WTC11 (cell line): ENCODE data around the gene TOMM40. TPM values are rescaled to one million over a fixed set of nuclear protein-coding genes. Genes with fewer than 3 reads are reported as not detected.

Experiments used
- ATAC-seq: fragments of 200-7000 bp; cut with Tn5 transposase; 2 replicates; pipeline ENCODE4 v1.10.0; 2021; ENCODE audit warnings: mild to moderate bottlenecking, moderate library complexity
- CTCF ChIA-PET: fragments of 300-600 bp; sonication (Branson Sonifier 250); formaldehyde crosslinking; loops from one replicate; lab custom pipeline; 2021; ENCODE audit warnings: antibody characterized with exemption; lab: Charles Lee
- POLR2A ChIA-PET: fragments of 350-600 bp; sonication (Branson Sonifier 250); formaldehyde crosslinking; loops from one replicate; lab custom pipeline; 2021; ENCODE audit warnings: antibody characterized with exemption; lab: Charles Lee
- DNase-seq: peaks from one replicate; pipeline ENCODE4 v3.0.0; 2021; ENCODE audit warnings: low spot score
- H3K27ac Mint-ChIP-seq: 2 replicates; pipeline ENCODE4 v1.8.0; 2021; ENCODE audit warnings: mixed read lengths
- H3K27me3 Mint-ChIP-seq: 2 replicates; pipeline ENCODE4 v1.8.0; 2021; ENCODE audit warnings: low read depth, mild to moderate bottlenecking, moderate library complexity, mixed read lengths
- H3K36me3 Mint-ChIP-seq: 2 replicates; pipeline ENCODE4 v1.8.0; 2021; ENCODE audit warnings: mixed read lengths
- H3K4me1 Mint-ChIP-seq: 2 replicates; pipeline ENCODE4 v1.8.0; 2022; ENCODE audit warnings: mixed read lengths
- H3K4me3 Mint-ChIP-seq: 2 replicates; pipeline ENCODE4 v1.8.0; 2021; ENCODE audit warnings: mild to moderate bottlenecking, moderate library complexity, mixed read lengths
- H3K9me3 Mint-ChIP-seq: 2 replicates; pipeline ENCODE4 v1.8.0; 2021; ENCODE audit warnings: mixed read lengths
- EMX1 ChIP-seq: fragments of 250-450 bp; sonication (Bioruptor Pico); IDR thresholded peaks from 2 replicates; pipeline ENCODE4 v1.8.0; 2021; ENCODE audit warnings: mild to moderate bottlenecking
- GABPB1 ChIP-seq: sonication (generic); formaldehyde crosslinking; IDR thresholded peaks from 2 replicates; pipeline ENCODE4 v1.8.1; 2023; ENCODE audit warnings: mild to moderate bottlenecking, missing genetic modification reagents
- HMGA2 ChIP-seq: fragments of 250-450 bp; sonication (Bioruptor Pico); IDR thresholded peaks from 2 replicates; pipeline ENCODE4 v1.4.0; 2021; ENCODE audit warnings: mild to moderate bottlenecking, moderate library complexity
- NFYB ChIP-seq: sonication (generic); formaldehyde crosslinking; conservative IDR thresholded peaks from 2 replicates; pipeline ENCODE4 v1.8.0; 2022; ENCODE audit warnings: low read depth, missing genetic modification reagents
- NR2C2 ChIP-seq: sonication (generic); formaldehyde crosslinking; IDR thresholded peaks from 2 replicates; pipeline ENCODE4 v1.8.0; 2022; ENCODE audit warnings: mild to moderate bottlenecking, missing genetic modification reagents
- NR3C1 ChIP-seq: sonication (generic); formaldehyde crosslinking; conservative IDR thresholded peaks from 2 replicates; pipeline ENCODE4 v1.8.1; 2023; ENCODE audit warnings: low read depth, mild to moderate bottlenecking, missing genetic modification reagents
- ZNF138 ChIP-seq: sonication (generic); formaldehyde crosslinking; conservative IDR thresholded peaks from 2 replicates; pipeline ENCODE4 v1.8.1; 2022; ENCODE audit warnings: mild to moderate bottlenecking, moderate library complexity, missing genetic modification reagents
- ZNF232 ChIP-seq: sonication (generic); formaldehyde crosslinking; IDR thresholded peaks from 2 replicates; pipeline ENCODE4 v1.8.0; 2022; ENCODE audit warnings: mild to moderate bottlenecking, missing genetic modification reagents
- total RNA-seq: library from RNA; stranded (reverse); gene quantifications from 3 replicates; pipeline ENCODE4 v1.2.3, GENCODE V29; 2021
- TF ChIP-seq, protein P1 (sequence below): sonication (generic); formaldehyde crosslinking; IDR thresholded peaks from 2 replicates; pipeline ENCODE4 v1.8.1; 2022; ENCODE audit warnings: mild to moderate bottlenecking, moderate library complexity, missing genetic modification reagents
- TF ChIP-seq, protein P2 (sequence below): sonication (generic); formaldehyde crosslinking; IDR thresholded peaks from 2 replicates; pipeline ENCODE4 v1.8.0; 2022; ENCODE audit warnings: mild to moderate bottlenecking, missing genetic modification reagents
- TF ChIP-seq, protein P3 (sequence below): fragments of 250-450 bp; sonication (Bioruptor Pico); IDR thresholded peaks from 2 replicates; pipeline ENCODE4 v1.9.0; 2021; ENCODE audit warnings: mild to moderate bottlenecking
- TF ChIP-seq, protein P4 (sequence below): sonication (generic); formaldehyde crosslinking; IDR thresholded peaks from 2 replicates; pipeline ENCODE4 v1.8.1; 2023; ENCODE audit warnings: mild to moderate bottlenecking, missing genetic modification reagents
- TF ChIP-seq, protein P5 (sequence below): fragments of 250-450 bp; sonication (Bioruptor Pico); IDR thresholded peaks from 2 replicates; pipeline ENCODE4 v1.8.0; 2021; ENCODE audit warnings: mild to moderate bottlenecking
- TF ChIP-seq, protein P6 (sequence below): sonication (generic); formaldehyde crosslinking; IDR thresholded peaks from 2 replicates; pipeline ENCODE4 v1.8.0; 2022; ENCODE audit warnings: mild to moderate bottlenecking, missing genetic modification reagents
- TF ChIP-seq, protein P7 (sequence below): fragments of 250-450 bp; sonication (Bioruptor Pico); conservative IDR thresholded peaks from 2 replicates; pipeline ENCODE4 v1.9.0; 2021; ENCODE audit warnings: mild to moderate bottlenecking
- TF ChIP-seq, protein P8 (sequence below): sonication (generic); formaldehyde crosslinking; IDR thresholded peaks from 2 replicates; pipeline ENCODE4 v1.8.1; 2022; ENCODE audit warnings: low read depth, missing genetic modification reagents, borderline replicate concordance
- TF ChIP-seq, protein P9 (sequence below): sonication (generic); formaldehyde crosslinking; IDR thresholded peaks from 2 replicates; pipeline ENCODE4 v1.8.0; 2022; ENCODE audit warnings: missing genetic modification reagents
- TF ChIP-seq, protein P10 (sequence below): fragments of 250-450 bp; sonication (Bioruptor Pico); IDR thresholded peaks from 2 replicates; pipeline ENCODE4 v2.1.2; 2022; ENCODE audit warnings: mild to moderate bottlenecking, moderate library complexity

The TOMM40 gene
- total RNA-seq, 1 experiment from 2014 or later: 221 TPM

DNA sequence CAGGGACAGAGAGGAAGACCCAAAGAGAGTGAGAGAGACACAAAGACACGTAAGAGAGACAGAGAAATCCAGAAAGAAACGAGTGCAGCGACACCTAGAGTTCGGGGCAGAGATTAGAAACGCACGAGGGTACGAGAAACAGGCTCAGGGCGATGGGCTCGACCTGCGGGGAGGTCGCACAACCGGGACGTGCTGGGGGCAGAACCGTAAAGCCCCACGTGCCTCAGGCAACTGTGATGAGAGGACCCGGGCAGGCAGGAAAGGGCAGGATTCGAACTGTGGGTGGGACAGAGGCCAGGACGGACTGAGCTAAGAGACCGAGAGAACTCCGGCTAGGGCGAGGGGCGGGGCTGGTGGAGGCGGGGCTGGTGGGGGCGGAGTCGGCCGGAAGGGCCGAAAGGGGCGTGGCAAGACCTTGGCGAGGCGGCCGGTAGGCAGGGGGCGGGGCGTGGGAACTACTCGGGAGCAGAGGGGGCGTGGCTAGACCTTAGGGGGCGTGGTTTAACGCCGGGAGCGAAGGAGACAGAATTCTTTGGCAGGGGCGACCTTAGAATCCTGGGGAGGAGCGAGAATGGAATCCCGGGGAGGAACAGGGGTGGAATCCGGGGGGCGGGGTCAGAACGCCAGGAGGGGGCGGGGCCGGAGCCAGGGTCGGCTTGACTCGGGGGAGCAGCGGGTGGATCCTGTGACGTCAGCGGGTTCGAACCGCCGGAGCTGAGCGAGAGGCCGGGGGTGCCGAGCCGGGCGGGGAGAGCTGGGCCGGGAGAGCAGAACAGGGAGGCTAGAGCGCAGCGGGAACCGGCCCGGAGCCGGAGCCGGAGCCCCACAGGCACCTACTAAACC lies 45.2 kb upstream of the TOMM40 start, which contains the start of gene NECTIN2 (continued):
- no peak for TF ChIP-seq NFYB (CRISPR knock-in tag)
- TF ChIP-seq, protein P1, sequence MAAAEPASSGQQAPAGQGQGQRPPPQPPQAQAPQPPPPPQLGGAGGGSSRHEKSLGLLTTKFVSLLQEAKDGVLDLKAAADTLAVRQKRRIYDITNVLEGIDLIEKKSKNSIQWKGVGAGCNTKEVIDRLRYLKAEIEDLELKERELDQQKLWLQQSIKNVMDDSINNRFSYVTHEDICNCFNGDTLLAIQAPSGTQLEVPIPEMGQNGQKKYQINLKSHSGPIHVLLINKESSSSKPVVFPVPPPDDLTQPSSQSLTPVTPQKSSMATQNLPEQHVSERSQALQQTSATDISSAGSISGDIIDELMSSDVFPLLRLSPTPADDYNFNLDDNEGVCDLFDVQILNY (CRISPR knock-in tag): 0 out of 2 replicates have a peak, but pooled peaks have one; percentile 30
- TF ChIP-seq, protein P2, sequence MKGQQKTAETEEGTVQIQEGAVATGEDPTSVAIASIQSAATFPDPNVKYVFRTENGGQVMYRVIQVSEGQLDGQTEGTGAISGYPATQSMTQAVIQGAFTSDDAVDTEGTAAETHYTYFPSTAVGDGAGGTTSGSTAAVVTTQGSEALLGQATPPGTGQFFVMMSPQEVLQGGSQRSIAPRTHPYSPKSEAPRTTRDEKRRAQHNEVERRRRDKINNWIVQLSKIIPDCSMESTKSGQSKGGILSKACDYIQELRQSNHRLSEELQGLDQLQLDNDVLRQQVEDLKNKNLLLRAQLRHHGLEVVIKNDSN (CRISPR knock-in tag): peak; percentile 44; the same call in 1 of the 2 replicates
- no peak for TF ChIP-seq HMGA2

DNA sequence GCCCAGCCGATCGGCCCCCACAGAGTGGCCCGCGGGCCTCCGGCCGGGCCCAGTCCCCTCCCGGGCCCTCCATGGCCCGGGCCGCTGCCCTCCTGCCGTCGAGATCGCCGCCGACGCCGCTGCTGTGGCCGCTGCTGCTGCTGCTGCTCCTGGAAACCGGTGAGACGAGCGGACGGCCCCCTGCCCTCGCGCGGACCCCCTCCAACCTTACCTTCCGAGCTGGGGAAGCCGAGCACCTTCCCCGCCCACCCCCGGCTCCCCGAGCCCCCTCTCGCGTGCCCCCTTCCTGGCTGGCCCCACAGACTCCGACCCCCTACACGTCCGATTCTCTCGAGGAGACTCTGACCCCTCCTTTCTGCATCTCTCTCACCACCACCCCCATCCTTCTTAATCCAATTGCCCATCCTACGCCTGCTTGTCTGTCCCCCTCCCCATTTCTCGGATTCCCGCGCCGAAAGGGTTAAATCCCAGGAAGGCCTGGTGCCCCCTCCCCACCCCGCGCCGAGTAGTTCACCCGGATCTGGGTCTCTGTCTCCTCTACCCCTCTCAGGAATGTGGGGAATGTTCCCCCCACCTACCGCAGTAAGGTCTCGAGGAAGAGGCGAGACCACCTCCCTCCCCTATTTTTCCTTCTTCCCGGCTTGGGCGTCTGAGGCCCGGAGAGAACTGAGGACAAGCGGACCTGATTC lies 44.5 kb upstream of the TOMM40 start:
- H3K9me3 Mint-ChIP-seq: no peaks in the 10 kb centered on the region
- ChIA-PET CTCF (interaction anchor here (0.7 to 1.7 kb wide), 18 partner anchors 9 to 275 kb away, joined by 4 to 26 read pairs (median 8); partner anchors contain the start of genes BCAM and CBLC), POLR2A (interaction anchor here (0.9 to 3.4 kb wide), 4 partner anchors 38 to 125 kb away, joined by 3 to 17 read pairs (median 7); partner anchors contain the start of genes APOE, BCAM and TOMM40)
- TF ChIP-seq, protein P3, sequence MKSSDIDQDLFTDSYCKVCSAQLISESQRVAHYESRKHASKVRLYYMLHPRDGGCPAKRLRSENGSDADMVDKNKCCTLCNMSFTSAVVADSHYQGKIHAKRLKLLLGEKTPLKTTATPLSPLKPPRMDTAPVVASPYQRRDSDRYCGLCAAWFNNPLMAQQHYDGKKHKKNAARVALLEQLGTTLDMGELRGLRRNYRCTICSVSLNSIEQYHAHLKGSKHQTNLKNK (CRISPR knock-in tag): no peak
- TF ChIP-seq, protein P4, sequence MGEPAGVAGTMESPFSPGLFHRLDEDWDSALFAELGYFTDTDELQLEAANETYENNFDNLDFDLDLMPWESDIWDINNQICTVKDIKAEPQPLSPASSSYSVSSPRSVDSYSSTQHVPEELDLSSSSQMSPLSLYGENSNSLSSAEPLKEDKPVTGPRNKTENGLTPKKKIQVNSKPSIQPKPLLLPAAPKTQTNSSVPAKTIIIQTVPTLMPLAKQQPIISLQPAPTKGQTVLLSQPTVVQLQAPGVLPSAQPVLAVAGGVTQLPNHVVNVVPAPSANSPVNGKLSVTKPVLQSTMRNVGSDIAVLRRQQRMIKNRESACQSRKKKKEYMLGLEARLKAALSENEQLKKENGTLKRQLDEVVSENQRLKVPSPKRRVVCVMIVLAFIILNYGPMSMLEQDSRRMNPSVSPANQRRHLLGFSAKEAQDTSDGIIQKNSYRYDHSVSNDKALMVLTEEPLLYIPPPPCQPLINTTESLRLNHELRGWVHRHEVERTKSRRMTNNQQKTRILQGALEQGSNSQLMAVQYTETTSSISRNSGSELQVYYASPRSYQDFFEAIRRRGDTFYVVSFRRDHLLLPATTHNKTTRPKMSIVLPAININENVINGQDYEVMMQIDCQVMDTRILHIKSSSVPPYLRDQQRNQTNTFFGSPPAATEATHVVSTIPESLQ: no peak
- TF ChIP-seq ZNF138 (CRISPR knock-in tag): no peak
- no peak for TF ChIP-seq NR3C1 (CRISPR knock-in tag)
- no peak for TF ChIP-seq NR2C2
- TF ChIP-seq, protein P5, sequence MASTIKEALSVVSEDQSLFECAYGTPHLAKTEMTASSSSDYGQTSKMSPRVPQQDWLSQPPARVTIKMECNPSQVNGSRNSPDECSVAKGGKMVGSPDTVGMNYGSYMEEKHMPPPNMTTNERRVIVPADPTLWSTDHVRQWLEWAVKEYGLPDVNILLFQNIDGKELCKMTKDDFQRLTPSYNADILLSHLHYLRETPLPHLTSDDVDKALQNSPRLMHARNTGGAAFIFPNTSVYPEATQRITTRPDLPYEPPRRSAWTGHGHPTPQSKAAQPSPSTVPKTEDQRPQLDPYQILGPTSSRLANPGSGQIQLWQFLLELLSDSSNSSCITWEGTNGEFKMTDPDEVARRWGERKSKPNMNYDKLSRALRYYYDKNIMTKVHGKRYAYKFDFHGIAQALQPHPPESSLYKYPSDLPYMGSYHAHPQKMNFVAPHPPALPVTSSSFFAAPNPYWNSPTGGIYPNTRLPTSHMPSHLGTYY (CRISPR knock-in tag): no peak
- no peak for TF ChIP-seq GABPB1
- no peak for TF ChIP-seq ZNF232 (CRISPR knock-in tag)
- TF ChIP-seq, protein P6, sequence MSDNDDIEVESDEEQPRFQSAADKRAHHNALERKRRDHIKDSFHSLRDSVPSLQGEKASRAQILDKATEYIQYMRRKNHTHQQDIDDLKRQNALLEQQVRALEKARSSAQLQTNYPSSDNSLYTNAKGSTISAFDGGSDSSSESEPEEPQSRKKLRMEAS (CRISPR knock-in tag): 0 out of 2 replicates have a peak, but pooled peaks have one; percentile 31
- TF ChIP-seq, protein P7, sequence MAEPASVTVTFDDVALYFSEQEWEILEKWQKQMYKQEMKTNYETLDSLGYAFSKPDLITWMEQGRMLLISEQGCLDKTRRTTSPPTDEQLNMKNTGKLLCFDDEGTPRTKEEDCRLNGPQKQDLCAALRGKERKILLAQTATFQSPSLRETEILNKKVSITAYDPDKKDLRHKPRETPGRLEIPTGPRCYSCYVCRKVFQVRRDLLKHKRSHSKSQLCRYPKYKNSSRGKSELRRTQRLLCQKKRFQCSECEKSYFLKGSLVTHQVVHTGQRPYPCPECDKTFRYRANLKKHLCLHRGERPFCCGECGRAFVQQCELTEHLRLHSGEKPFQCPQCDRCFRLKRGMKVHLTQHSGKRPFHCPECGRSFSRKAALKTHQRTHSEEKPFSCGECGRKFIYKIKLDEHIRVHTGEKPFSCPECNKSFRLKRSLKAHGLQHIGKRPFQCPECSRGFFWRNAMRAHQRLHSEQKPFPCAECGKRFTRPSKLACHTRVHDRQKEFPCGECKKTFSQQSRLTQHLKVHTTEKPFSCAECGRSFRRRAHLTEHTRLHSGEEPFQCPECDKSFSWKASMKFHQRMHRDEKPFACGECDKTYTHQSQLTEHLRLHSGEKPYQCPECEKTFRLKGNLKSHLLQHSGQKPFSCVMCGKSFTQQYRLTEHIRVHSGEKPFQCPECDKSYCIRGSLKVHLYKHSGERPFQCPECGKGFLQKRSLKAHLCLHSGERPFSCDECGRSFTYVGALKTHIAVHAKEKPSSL (CRISPR knock-in tag): no peak
- TF ChIP-seq, protein P8, sequence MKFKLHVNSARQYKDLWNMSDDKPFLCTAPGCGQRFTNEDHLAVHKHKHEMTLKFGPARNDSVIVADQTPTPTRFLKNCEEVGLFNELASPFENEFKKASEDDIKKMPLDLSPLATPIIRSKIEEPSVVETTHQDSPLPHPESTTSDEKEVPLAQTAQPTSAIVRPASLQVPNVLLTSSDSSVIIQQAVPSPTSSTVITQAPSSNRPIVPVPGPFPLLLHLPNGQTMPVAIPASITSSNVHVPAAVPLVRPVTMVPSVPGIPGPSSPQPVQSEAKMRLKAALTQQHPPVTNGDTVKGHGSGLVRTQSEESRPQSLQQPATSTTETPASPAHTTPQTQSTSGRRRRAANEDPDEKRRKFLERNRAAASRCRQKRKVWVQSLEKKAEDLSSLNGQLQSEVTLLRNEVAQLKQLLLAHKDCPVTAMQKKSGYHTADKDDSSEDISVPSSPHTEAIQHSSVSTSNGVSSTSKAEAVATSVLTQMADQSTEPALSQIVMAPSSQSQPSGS (CRISPR knock-in tag): no peak
- TF ChIP-seq, protein P9, sequence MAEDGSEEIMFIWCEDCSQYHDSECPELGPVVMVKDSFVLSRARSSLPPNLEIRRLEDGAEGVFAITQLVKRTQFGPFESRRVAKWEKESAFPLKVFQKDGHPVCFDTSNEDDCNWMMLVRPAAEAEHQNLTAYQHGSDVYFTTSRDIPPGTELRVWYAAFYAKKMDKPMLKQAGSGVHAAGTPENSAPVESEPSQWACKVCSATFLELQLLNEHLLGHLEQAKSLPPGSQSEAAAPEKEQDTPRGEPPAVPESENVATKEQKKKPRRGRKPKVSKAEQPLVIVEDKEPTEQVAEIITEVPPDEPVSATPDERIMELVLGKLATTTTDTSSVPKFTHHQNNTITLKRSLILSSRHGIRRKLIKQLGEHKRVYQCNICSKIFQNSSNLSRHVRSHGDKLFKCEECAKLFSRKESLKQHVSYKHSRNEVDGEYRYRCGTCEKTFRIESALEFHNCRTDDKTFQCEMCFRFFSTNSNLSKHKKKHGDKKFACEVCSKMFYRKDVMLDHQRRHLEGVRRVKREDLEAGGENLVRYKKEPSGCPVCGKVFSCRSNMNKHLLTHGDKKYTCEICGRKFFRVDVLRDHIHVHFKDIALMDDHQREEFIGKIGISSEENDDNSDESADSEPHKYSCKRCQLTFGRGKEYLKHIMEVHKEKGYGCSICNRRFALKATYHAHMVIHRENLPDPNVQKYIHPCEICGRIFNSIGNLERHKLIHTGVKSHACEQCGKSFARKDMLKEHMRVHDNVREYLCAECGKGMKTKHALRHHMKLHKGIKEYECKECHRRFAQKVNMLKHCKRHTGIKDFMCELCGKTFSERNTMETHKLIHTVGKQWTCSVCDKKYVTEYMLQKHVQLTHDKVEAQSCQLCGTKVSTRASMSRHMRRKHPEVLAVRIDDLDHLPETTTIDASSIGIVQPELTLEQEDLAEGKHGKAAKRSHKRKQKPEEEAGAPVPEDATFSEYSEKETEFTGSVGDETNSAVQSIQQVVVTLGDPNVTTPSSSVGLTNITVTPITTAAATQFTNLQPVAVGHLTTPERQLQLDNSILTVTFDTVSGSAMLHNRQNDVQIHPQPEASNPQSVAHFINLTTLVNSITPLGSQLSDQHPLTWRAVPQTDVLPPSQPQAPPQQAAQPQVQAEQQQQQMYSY (CRISPR knock-in tag): peak; percentile 50
- TF ChIP-seq EMX1 (CRISPR knock-in tag): no peak
- TF ChIP-seq, protein P10, sequence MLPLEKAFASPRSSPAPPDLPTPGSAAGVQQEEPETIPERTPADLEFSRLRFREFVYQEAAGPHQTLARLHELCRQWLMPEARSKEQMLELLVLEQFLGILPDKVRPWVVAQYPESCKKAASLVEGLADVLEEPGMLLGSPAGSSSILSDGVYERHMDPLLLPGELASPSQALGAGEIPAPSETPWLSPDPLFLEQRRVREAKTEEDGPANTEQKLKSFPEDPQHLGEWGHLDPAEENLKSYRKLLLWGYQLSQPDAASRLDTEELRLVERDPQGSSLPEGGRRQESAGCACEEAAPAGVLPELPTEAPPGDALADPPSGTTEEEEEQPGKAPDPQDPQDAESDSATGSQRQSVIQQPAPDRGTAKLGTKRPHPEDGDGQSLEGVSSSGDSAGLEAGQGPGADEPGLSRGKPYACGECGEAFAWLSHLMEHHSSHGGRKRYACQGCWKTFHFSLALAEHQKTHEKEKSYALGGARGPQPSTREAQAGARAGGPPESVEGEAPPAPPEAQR (CRISPR knock-in tag): no peak

More for the DNA sequence above, 44.5 kb upstream of the TOMM40 start:
- H3K4me1 Mint-ChIP-seq: peaks cover 27% of the 10 kb centered on the region
- DNase-seq (peak; percentile 94), ATAC-seq (peak; percentile 23)
- no peaks in the 10 kb centered on the region for H3K36me3 Mint-ChIP-seq
- H3K27me3 Mint-ChIP-seq: peaks cover 12% of the 10 kb centered on the region
- H3K27ac Mint-ChIP-seq: peak overlapping the region; percentile 99
- H3K4me3 Mint-ChIP-seq: peak overlapping the region; percentile 97
